ENCODE measurements around the gene TUBB4A. TPM values are rescaled to one million over a fixed set of nuclear protein-coding genes. Genes with fewer than 3 reads are reported as not detected.

TUBB4A gene
- total RNA-seq, 1 donor = 0.10 TPM

DNA sequence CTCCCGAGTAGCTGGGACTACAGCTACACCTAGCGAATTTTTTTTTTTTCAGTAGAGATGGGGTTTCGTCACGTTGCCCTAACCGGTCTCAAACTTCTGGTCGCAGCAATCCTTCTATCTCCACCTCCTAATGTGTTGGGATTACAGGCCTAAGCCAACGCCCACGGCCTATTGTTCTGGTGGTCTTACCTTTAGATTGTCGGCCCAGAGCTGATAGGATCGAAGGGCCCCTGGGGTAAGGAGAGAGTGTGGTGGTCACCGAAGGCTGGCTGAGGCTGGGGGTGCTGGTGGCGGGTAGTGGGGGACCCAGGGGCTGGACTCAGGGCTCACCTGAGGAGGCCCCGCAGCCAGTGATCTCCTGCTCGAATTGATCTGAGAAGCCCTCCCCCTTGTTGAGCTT is 31.0 kb downstream of the TUBB4A start:
- Histone ChIP-seq H3K27me3 (ENCODE audit: insufficient read depth, low read length) (no peaks in the 10 kb centered on the region), H3K4me1 (ENCODE audit: insufficient read depth, low read length) (no peaks in the 10 kb centered on the region), H3K4me3 (ENCODE audit: low read length) (no peak overlapping the region), H3K9me3 (ENCODE audit: low read depth, low read length) (no peaks in the 10 kb centered on the region)

DNA sequence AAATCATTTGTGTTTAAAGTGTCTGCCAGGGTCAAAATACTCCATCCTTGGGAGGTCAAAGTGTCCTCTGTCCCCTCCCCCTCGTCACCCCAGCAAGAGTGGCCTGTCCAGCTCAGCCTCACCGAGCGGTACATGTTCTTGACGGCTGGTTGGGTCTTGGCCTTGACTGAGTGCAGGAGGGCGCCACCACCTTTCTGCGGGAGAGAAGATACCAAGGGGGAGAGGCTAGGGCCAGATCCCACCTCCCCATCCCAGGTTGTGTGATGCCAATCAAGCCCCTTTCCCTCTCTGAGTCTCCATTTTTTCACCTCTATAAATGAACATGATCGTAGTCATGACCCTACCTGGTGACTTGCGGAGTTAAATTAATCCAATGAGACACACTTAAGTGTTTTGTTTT is 31.9 kb downstream of the TUBB4A start:
- no peak overlapping the region for H3K4me3 ChIP-seq (ENCODE audit: low read length)
- no peaks in the 10 kb centered on the region for H3K9me3 ChIP-seq (ENCODE audit: low read depth, low read length)
- H3K27me3 ChIP-seq (ENCODE audit: insufficient read depth, low read length) = no peaks in the 10 kb centered on the region
- H3K4me1 ChIP-seq (ENCODE audit: insufficient read depth, low read length) = no peaks in the 10 kb centered on the region

DNA sequence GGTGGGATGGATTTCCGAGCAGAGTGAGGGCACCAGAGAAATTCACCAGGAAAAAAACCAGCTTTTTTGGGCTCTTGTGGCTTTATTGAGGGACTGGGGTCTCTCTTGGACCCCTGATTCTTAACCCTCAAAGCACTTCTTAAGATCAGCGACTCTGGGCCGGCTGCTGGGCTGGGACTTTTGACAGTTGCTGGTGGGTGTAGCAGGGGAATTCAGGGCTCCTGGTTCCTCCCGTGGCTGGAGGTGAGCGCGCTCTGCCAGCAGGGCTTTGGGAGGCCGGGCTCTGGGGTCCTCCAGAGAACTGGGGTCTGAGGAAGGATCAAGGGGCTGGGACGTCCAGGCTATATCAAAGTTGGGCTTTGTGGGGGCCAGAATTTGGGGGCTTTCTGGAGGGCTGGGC is 34.7 kb downstream of the TUBB4A start:
- peaks cover 10% of the 10 kb centered on the region for H3K4me1 ChIP-seq (ENCODE audit: insufficient read depth, low read length)
- peaks cover 5% of the 10 kb centered on the region for H3K27me3 ChIP-seq (ENCODE audit: insufficient read depth, low read length)
- H3K9me3 ChIP-seq (ENCODE audit: low read depth, low read length) = no peaks in the 10 kb centered on the region
- no peak overlapping the region for H3K4me3 ChIP-seq (ENCODE audit: low read length)

DNA sequence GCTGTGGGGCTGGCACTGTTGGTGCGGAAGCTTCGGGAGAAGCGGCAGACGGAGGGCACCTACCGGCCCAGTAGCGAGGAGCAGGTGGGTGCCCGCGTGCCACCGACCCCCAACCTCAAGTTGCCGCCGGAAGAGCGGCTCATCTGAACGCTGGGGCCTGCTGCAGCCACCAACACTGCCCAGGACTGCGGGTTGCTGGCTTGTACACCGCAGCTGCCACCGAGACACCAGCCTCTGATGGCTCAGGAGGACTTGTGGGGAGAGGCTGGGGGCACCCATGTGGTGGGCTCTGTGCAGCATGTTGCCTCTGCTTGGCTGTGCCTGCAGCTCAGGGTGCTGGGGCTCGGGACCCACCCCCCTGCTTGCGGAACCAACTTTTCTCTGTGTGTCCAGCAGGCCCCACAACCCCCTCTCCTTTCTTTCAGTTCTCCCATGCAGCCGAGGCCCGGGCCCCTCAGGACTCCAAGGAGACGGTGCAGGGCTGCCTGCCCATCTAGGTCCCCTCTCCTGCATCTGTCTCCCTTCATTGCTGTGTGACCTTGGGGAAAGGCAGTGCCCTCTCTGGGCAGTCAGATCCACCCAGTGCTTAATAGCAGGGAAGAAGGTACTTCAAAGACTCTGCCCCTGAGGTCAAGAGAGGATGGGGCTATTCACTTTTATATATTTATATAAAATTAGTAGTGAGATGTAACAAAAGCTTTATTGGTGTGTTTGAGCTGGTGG is 35.4 kb downstream of the TUBB4A start:
- Histone ChIP-seq H3K9me3 (ENCODE audit: low read depth, low read length) (no peaks in the 10 kb centered on the region), H3K27me3 (ENCODE audit: insufficient read depth, low read length) (peaks cover 5% of the 10 kb centered on the region), H3K4me1 (ENCODE audit: insufficient read depth, low read length) (peaks cover 10% of the 10 kb centered on the region), H3K4me3 (ENCODE audit: low read length) (no peak overlapping the region)

DNA sequence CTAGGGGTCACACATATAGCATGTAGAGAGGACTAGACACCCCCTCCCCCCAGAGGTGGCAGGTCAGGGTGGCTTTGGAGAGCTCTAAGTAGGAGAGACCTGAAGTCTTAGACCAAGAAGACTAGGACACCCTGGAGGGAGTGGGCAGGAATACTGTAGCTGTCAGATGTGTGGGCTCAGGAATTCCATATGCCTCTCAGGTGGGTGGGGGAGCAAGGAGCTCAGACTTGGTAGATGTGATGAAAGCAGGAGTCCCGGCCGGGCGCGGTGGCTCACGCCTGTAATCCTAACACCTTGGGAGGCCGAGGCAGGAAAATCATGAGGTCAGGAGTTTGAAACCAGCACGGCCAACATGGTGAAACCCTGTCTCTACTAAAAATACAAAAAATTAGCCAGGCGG is 36.4 kb downstream of the TUBB4A start:
- no peak overlapping the region for H3K4me3 ChIP-seq (ENCODE audit: low read length)
- H3K27me3 ChIP-seq (ENCODE audit: insufficient read depth, low read length) = peaks cover 5% of the 10 kb centered on the region
- H3K4me1 ChIP-seq (ENCODE audit: insufficient read depth, low read length) = peaks cover 12% of the 10 kb centered on the region
- H3K9me3 ChIP-seq (ENCODE audit: low read depth, low read length) = no peaks in the 10 kb centered on the region

DNA sequence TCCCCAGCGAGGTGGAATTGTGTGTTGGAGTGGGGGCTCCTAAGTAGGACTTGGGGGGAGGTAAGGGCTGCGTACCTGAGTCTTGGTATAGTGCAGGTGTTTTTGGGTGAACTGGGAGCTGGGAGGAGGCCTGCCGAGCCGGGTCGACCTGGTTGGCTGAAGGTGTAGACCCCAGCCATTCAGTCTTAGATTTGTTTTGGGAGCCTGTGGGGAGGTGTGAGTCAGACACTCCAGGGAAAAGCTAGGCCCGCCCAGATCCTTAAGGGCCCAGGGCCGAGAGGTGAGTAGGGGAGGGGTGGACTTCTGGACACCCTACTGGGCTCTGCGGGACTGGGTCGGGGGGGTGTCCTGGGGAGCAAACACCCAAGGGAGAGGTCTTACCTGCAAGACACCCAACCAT is 37.1 kb downstream of the TUBB4A start:
- peaks cover 16% of the 10 kb centered on the region for H3K4me1 ChIP-seq (ENCODE audit: insufficient read depth, low read length)
- H3K27me3 ChIP-seq (ENCODE audit: insufficient read depth, low read length) = peaks cover 5% of the 10 kb centered on the region
- H3K9me3 ChIP-seq (ENCODE audit: low read depth, low read length) = no peaks in the 10 kb centered on the region
- H3K4me3 ChIP-seq (ENCODE audit: low read length) = no peak overlapping the region

DNA sequence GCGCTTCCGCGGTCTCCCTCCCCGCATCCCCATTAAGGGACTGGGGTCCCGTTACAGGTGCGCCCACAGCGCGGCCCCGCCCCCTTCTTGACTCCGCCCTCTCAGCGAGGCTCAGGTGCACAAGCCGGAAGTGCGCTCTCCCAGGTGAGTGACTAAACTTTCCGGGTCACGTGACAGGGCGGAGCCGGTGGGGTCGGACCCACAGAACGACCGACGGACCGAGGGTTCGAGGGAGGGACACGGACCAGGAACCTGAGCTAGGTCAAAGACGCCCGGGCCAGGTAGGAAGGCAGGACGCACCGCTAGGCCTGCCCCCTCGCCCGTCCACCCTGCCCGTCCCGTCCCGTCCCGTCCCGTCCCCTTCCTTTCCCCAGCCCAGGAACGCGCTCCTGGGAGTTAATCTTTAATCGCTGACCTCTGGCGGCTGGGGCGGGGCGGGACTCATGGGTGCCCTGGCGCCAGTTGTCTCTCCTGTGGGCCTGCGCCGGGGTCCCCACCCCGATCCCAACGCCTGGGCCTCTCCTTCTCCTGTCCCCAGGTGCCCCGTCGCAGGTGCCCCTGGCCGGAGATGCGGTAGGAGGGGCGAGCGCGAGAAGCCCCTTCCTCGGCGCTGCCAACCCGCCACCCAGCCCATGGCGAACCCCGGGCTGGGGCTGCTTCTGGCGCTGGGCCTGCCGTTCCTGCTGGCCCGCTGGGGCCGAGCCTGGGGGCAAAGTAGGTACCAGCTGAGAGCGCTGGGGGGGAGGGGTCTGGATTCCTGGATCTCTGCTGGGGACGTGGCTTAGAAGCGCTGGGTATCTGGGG is 37.8 kb downstream of the TUBB4A start, which contains the start of gene CRB3:
Gene CRB3, plus strand, starts transcription at position 202 of the 804 bp plus-strand sequence. Its CDS starts 431 bp downstream, at position 633.
- H3K9me3 ChIP-seq (ENCODE audit: low read depth, low read length) = no peaks in the 10 kb centered on the region
- H3K4me1 ChIP-seq (ENCODE audit: insufficient read depth, low read length) = peaks cover 16% of the 10 kb centered on the region
- H3K4me3 ChIP-seq (ENCODE audit: low read length) = no peak within 1 kb of the TSS
- peaks cover 5% of the 10 kb centered on the region for H3K27me3 ChIP-seq (ENCODE audit: insufficient read depth, low read length)

DNA sequence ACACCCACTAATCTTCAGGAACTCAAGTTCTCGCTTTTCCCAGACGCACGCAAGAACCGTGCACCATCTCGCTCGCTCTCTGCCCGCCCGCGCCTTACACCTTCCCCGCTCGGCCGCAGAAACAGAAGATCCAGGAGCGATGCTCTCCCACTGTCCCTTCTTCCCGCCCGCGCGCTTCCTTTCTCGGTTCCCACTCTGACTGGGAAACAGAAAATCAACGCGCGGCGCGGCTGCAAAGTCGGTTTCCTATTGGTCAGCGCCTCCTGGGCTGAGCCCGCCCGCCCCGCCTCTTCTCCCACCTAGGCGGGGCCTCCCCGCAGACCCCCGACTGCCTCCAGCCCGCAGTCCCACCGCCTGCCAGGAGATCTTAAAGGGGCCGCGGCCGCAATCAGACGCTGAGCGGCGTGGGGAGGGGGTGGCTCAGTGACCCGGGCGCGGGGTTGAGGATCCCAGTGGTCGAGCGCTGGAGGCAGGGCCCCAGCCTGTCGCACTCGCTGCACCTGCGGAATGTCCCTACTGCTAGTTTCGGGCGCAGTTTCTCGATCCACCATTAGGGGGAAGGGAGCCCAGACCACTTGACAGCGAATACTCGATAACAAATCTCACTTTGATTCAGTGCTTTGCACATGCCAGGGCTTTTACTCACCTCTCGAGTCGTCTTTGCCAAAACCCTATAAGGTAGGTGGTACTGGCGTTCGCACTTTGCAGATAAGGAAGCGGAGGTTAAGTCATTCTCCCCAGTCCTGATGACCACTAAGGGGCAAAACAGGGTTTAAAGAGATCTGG is 41.8 kb downstream of the TUBB4A start:
- H3K4me3 ChIP-seq (ENCODE audit: low read length) = peak overlapping the region; percentile 53
- peaks cover 16% of the 10 kb centered on the region for H3K4me1 ChIP-seq (ENCODE audit: insufficient read depth, low read length)
- no peaks in the 10 kb centered on the region for H3K9me3 ChIP-seq (ENCODE audit: low read depth, low read length)
- H3K27me3 ChIP-seq (ENCODE audit: insufficient read depth, low read length) = peaks cover 7% of the 10 kb centered on the region

DNA sequence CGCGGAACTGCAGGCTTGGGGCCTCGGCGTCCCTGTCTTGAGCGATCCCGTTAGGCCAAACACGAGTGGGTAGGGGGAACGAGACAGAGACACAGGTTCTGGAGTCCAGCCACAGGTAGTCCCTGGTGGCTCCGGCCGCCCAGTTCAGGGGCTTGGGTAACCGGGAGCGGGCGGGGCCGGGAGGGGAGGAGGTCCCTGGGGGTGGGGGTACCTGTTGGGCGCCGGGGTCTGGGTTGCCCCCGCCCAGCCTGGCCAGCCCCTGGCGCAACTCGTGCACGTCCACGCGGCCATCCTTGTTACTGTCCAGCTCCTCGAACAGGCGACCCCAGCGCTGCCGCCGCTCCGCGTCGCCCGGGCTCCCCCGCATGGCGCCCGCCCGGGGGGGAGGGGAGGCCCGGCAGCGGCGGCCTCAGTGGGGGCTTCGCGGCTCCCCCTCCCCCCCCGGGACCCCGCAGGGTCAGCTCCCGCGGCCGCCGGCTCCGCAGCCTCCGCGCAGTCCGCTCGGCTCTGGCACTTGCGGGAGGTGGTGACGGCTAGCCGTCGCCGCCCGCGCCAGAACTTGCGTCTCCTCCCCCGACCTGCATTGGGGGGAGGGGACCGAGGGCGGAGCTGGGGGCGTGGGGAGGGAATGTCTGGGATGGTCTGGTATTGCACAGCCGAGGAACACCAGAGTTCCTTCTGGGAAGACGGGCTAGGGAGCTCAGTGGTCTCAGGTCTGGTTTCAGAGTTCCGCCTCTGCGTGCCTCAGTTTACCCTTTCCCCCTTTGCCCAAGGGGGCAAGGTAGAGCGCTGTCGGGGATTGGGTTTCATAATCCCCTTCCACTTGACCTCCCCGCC is 42.6 kb downstream of the TUBB4A start, which contains the start of gene SLC25A23:
Gene SLC25A23, minus strand, starts transcription at position 531 of the 837 bp plus-strand sequence. Its CDS starts 164 bp downstream, at position 367.
- H3K27me3 ChIP-seq (ENCODE audit: insufficient read depth, low read length) = peaks cover 7% of the 10 kb centered on the region
- H3K9me3 ChIP-seq (ENCODE audit: low read depth, low read length) = no peaks in the 10 kb centered on the region
- peak within 1 kb of the TSS; percentile 53 for H3K4me3 ChIP-seq (ENCODE audit: low read length)
- H3K4me1 ChIP-seq (ENCODE audit: insufficient read depth, low read length) = peaks cover 14% of the 10 kb centered on the region

DNA sequence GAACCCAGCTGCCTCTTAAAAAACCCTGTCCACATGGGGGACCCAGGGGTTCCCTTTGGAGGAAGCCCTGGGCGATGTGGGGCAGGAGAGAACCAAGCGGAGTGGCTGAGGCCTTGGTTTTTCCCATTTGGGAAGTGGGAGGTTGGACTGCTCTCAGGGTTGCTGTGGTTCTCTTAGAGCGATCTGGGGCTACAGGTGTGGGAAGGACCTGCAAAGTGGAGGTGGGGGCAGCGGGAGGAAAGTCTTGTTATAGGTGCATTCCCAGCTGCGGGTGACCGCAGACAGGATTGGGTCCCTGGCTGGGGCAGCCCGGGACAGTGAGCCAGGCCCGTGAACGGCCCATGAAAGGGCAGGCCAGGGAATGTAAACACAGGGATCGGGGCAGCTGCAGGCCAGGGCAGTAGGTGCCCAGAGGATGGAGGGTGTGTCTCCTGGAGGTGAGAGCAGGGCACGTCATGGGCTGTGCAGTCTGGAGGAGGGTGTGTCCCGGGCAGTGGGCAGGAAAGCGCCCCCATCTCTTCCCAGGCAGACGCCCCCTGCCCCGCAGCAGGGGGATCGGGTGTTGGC is 43.3 kb downstream of the TUBB4A start:
- Histone ChIP-seq H3K4me3 (ENCODE audit: low read length) (no peak overlapping the region), H3K4me1 (ENCODE audit: insufficient read depth, low read length) (peaks cover 7% of the 10 kb centered on the region), H3K9me3 (ENCODE audit: low read depth, low read length) (no peaks in the 10 kb centered on the region), H3K27me3 (ENCODE audit: insufficient read depth, low read length) (peaks cover 4% of the 10 kb centered on the region)

DNA sequence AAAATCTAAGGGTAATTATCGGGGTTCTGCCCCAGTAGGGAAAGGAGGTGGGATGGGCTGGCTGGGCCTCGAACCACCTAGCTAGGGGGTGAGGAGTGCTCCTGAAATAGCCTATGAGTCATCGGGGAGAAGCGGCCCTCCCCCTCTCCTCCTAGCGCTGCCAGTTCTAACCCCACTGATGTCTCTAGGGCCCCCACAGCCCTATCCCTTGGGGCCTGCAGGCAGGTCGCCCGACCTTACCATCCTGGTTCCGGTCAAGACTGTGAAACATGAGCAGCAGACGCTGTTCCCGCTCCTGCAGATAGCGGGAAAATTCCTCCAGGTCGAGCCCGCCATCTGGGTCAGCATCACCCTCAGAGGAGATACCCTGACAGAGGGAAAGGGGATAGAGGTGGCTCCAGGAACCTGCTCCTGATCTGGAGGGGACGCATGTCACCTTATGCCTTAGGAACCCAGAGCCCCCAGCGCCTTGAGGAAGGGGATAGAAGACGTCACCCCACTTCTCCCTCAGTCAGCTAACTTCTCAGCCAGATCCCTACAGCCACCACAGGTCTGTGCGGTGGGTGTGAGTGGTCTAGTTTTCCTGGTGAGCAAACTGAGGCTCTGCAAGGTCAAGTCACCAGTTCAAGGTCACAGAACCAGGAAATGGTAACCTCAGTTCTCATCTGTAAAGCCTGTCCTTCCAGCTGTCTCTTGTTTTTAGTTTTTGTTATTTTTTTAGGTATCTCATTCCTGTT is 44.0 kb downstream of the TUBB4A start:
- Histone ChIP-seq H3K27me3 (ENCODE audit: insufficient read depth, low read length) (peaks cover 2% of the 10 kb centered on the region), H3K4me3 (ENCODE audit: low read length) (no peak overlapping the region), H3K4me1 (ENCODE audit: insufficient read depth, low read length) (peaks cover 6% of the 10 kb centered on the region), H3K9me3 (ENCODE audit: low read depth, low read length) (no peaks in the 10 kb centered on the region)

DNA sequence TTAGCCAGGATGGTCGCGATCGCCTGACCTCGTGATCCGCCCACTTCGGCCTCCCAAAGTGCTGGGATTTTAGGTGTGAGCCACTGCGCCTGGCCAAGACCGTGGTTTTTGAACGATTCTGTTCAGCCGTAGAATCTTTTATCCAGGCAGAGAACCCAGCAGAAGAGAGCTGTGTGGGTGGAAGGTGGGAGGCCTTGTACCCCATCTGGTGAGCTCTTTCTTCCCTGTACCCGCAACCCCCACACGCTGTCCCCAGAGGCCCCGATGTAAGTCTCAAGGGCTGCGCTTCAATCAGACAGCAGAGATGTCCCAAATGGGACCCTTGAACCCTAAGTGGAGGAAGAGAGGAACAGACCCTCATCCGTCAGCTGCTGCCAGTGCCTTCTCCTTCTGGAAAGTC is 46.2 kb downstream of the TUBB4A start:
- peaks cover 6% of the 10 kb centered on the region for H3K4me1 ChIP-seq (ENCODE audit: insufficient read depth, low read length)

DNA sequence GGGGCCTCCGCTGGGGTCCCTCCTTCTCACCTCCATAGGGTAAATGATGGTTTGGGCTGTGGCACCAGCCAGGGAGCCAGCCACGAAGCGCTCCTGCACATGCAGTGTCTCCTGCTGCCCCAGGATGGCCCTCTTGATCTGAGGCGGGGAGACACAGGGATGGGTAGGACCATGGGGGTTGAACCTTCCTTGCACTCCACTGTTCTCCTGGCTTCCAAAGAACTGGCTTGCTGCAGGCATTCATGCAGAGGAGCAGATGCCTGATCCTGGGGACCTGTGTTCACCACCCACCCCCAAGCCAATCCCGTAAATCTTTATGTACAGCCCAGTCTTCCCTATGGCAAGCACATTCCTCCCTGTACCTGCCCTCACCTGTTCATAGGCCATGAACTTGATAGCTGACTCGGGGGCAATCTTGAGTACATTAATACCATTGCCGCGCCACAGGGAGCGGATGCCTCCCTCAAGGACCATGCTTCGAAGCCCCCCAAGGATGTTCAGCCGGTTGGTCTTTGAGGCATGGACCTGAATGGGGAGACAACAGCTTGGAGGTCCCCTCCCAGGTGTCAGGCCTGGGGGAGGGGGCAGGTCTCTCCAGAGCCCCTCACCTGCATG is 48.1 kb downstream of the TUBB4A start:
- Histone ChIP-seq H3K4me1 (ENCODE audit: insufficient read depth, low read length) (no peaks in the 10 kb centered on the region), H3K9me3 (ENCODE audit: low read depth, low read length) (no peaks in the 10 kb centered on the region), H3K27me3 (ENCODE audit: insufficient read depth, low read length) (peaks cover 2% of the 10 kb centered on the region), H3K4me3 (ENCODE audit: low read length) (no peak overlapping the region)

More for the DNA sequence above, 46.2 kb downstream of the TUBB4A start:
- H3K27me3 ChIP-seq (ENCODE audit: insufficient read depth, low read length) = peaks cover 2% of the 10 kb centered on the region
- H3K4me3 ChIP-seq (ENCODE audit: low read length) = no peak overlapping the region
- no peaks in the 10 kb centered on the region for H3K9me3 ChIP-seq (ENCODE audit: low read depth, low read length)
